K562 (cell line): ENCODE data around the gene HDAC1. TPM values are rescaled to one million over a fixed set of nuclear protein-coding genes. Genes with fewer than 3 reads are reported as not detected.
A peak's percentile ranks its signal among the peaks of the same experiment; 100 is the strongest.

Source experiments
- BCOR ChIP-seq: fragments of 450-650 bp; IDR thresholded peaks from 2 replicates; pipeline ENCODE4 v1.6.1; 2016
- FOXJ3 ChIP-seq: sonication (generic); formaldehyde crosslinking; IDR thresholded peaks from 2 replicates; pipeline ENCODE4 v1.4.0; 2020; ENCODE audit warnings: mild to moderate bottlenecking, missing genetic modification reagents
- MYC ChIP-seq, 2 experiments: fragments of 250-450 bp in 1 of 2; sonication (Bioruptor Pico) in 1 of 2; IDR thresholded peaks; 2 replicates each; pipeline versions ENCODE4 v1.5.1 to v1.6.1; 2012 to 2021; ENCODE audit warnings: low read depth in 2 of 2, borderline replicate concordance in 1 of 2, improper control_type of control experiment in 1 of 2, low read length in 1 of 2, mild to moderate bottlenecking in 1 of 2, moderate library complexity in 1 of 2
- NFXL1 ChIP-seq: fragments of 450-650 bp; formaldehyde crosslinking; IDR thresholded peaks from 2 replicates; pipeline ENCODE4 v1.4.0; 2021; ENCODE audit warnings: mild to moderate bottlenecking
- PHB2 ChIP-seq: fragments of 450-650 bp; IDR thresholded peaks from 2 replicates; pipeline ENCODE4 v1.6.1; 2017; ENCODE audit warnings: low read depth
- RHOXF2B ChIP-seq: fragments of 250-450 bp; sonication (Bioruptor Pico); conservative IDR thresholded peaks from 2 replicates; pipeline ENCODE4 v1.5.1; 2021
- SAFB ChIP-seq: fragments of 200-400 bp; formaldehyde crosslinking; IDR thresholded peaks from 2 replicates; pipeline ENCODE4 v1.6.1; 2017; ENCODE audit warnings: low read depth, low read length, borderline replicate concordance
- SAFB2 ChIP-seq: fragments of 200-400 bp; formaldehyde crosslinking; IDR thresholded peaks from 2 replicates; pipeline ENCODE4 v1.6.1; 2018; ENCODE audit warnings: borderline replicate concordance, low read length, low read depth, moderate library complexity; ENCODE audit not compliant: severe bottlenecking
- TCF3 ChIP-seq: sonication (generic); formaldehyde crosslinking; IDR thresholded peaks from 2 replicates; pipeline ENCODE4 v1.4.0; 2020; ENCODE audit warnings: mild to moderate bottlenecking, missing genetic modification reagents
- ZFX ChIP-seq: sonication (generic); formaldehyde crosslinking; IDR thresholded peaks from 2 replicates; pipeline ENCODE4 v1.8.0; 2022; ENCODE audit warnings: mild to moderate bottlenecking, missing genetic modification reagents, moderate library complexity
- ZZZ3 ChIP-seq: fragments of 450-650 bp; IDR thresholded peaks from 2 replicates; pipeline ENCODE4 v1.6.1; 2016; ENCODE audit warnings: antibody characterized with exemption, mild to moderate bottlenecking, moderate library complexity
- polyA plus RNA-seq, 8 experiments: library from polyadenylated mRNA; depleted of rRNA in 4 of 8; stranded (reverse) in 5 of 8; unstranded in 3 of 8; fragments of >200 nt; fragmentation: Nextera tagmentation in 2 of 8; fragmentation: Illumina TruSeq in 1 of 8; extraction: Ambion mirVana in 2 of 8; extraction: Trizol in 1 of 8; gene quantifications; 2 replicates each; pipeline versions ENCODE4 v1.2.1 to v1.2.3, GENCODE V29; 2011 to 2014; ENCODE audit warnings: inconsistent platforms in 1 of 8, missing spikeins in 1 of 8
- total RNA-seq, 7 experiments: library from RNA; depleted of rRNA in 6 of 7; stranded (reverse); fragments of >200 nt in 6 of 7; fragmentation: Illumina TruSeq in 2 of 7; extraction: Trizol in 2 of 7; gene quantifications; 2 replicates each; pipeline versions ENCODE4 v1.2.1 to v1.2.3, GENCODE V29; 2011 to 2021; ENCODE audit warnings: low replicate concordance in 1 of 7
- TF ChIP-seq, protein P1 (sequence below), 3 experiments: fragments of 200-800 bp in 1 of 3; fragments of 250-450 bp in 1 of 3; fragments of 450-650 bp in 1 of 3; sonication (Bioruptor Pico) in 1 of 3; sonication (Bioruptor generic) in 1 of 3; formaldehyde crosslinking in 1 of 3; IDR thresholded peaks; 2 replicates each; pipeline versions ENCODE4 v1.6.1 to v1.8.0; 2016 to 2022; ENCODE audit warnings: mild to moderate bottlenecking in 2 of 3, missing genetic modification characterization in 2 of 3, missing compliant biosample characterization in 1 of 3, moderate library complexity in 1 of 3
- TF ChIP-seq, protein P2 (sequence below): fragments of 450-650 bp; IDR thresholded peaks from 2 replicates; pipeline ENCODE4 v1.6.1; 2016; ENCODE audit warnings: low read depth
- TF ChIP-seq, protein P3 (sequence below), 2 experiments: fragments of 250-450 bp in 1 of 2; fragments of 450-650 bp in 1 of 2; sonication (Bioruptor Pico) in 1 of 2; IDR thresholded peaks; 2 replicates each; pipeline versions ENCODE4 v1.6.1 to v1.8.0; 2016 to 2021; ENCODE audit warnings: mild to moderate bottlenecking in 2 of 2, moderate library complexity in 2 of 2, missing compliant biosample characterization in 1 of 2, missing genetic modification characterization in 1 of 2

Gene HDAC1
- total and polyA plus RNA-seq, 9 of the 15 experiments (the other 6 are each of a cell fraction or from before 2014, with no cell fraction given): 169 to 384 (median 193) TPM

DNA sequence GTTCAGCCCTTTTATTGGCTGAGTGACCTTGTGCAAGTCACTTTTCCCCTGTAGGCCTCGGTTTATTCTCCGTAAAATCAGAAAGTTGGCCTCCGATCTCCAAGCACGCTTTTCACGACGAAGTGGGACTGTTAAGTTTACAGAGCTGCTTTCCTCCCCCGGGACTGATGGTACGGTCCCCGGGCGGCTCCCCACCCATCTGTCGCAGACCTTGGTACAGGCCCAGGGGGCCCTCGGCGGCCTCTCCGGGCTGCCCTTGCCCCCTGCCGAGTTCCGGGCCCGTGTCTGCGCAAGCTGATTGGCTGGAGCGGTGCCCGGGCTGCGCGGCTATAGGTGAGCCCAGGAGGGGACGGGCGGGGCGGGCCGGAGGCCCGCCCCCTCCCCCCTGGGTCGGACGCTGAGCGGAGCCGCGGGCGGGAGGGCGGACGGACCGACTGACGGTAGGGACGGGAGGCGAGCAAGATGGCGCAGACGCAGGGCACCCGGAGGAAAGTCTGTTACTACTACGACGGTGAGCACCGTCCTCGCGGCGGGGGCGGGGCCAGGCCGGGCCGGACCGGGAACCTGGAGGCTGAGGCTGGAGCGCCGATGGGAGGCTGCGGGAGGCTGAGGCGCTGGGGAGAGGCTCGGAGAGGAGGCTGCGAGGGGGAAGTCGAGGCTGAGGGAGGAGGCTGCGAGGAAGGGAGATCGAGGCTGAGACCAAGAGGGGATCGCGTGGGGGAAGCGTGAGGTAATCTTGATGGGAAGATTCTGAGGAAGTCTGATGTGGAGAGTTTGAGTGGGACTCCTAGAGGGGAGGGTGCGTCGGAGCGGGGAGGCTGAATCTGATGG lies at the start of gene HDAC1 (continued):
- TF ChIP-seq, protein P1, sequence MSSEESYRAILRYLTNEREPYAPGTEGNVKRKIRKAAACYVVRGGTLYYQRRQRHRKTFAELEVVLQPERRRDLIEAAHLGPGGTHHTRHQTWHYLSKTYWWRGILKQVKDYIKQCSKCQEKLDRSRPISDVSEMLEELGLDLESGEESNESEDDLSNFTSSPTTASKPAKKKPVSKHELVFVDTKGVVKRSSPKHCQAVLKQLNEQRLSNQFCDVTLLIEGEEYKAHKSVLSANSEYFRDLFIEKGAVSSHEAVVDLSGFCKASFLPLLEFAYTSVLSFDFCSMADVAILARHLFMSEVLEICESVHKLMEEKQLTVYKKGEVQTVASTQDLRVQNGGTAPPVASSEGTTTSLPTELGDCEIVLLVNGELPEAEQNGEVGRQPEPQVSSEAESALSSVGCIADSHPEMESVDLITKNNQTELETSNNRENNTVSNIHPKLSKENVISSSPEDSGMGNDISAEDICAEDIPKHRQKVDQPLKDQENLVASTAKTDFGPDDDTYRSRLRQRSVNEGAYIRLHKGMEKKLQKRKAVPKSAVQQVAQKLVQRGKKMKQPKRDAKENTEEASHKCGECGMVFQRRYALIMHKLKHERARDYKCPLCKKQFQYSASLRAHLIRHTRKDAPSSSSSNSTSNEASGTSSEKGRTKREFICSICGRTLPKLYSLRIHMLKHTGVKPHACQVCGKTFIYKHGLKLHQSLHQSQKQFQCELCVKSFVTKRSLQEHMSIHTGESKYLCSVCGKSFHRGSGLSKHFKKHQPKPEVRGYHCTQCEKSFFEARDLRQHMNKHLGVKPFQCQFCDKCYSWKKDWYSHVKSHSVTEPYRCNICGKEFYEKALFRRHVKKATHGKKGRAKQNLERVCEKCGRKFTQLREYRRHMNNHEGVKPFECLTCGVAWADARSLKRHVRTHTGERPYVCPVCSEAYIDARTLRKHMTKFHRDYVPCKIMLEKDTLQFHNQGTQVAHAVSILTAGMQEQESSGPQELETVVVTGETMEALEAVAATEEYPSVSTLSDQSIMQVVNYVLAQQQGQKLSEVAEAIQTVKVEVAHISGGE (CRISPR knock-in tag; IDR thresholded peaks at IDR 0.05): peak in 1 of 3 experiments; percentile 89; a peak in 2 of 6 replicates
- TF ChIP-seq PHB2: peak; percentile 60; the same call in 1 of the 2 replicates
- no peak for TF ChIP-seq RHOXF2B
- TF ChIP-seq NFXL1 (CRISPR knock-in tag): no peak
- TF ChIP-seq TCF3 (CRISPR knock-in tag): no peak
- TF ChIP-seq, protein P2, sequence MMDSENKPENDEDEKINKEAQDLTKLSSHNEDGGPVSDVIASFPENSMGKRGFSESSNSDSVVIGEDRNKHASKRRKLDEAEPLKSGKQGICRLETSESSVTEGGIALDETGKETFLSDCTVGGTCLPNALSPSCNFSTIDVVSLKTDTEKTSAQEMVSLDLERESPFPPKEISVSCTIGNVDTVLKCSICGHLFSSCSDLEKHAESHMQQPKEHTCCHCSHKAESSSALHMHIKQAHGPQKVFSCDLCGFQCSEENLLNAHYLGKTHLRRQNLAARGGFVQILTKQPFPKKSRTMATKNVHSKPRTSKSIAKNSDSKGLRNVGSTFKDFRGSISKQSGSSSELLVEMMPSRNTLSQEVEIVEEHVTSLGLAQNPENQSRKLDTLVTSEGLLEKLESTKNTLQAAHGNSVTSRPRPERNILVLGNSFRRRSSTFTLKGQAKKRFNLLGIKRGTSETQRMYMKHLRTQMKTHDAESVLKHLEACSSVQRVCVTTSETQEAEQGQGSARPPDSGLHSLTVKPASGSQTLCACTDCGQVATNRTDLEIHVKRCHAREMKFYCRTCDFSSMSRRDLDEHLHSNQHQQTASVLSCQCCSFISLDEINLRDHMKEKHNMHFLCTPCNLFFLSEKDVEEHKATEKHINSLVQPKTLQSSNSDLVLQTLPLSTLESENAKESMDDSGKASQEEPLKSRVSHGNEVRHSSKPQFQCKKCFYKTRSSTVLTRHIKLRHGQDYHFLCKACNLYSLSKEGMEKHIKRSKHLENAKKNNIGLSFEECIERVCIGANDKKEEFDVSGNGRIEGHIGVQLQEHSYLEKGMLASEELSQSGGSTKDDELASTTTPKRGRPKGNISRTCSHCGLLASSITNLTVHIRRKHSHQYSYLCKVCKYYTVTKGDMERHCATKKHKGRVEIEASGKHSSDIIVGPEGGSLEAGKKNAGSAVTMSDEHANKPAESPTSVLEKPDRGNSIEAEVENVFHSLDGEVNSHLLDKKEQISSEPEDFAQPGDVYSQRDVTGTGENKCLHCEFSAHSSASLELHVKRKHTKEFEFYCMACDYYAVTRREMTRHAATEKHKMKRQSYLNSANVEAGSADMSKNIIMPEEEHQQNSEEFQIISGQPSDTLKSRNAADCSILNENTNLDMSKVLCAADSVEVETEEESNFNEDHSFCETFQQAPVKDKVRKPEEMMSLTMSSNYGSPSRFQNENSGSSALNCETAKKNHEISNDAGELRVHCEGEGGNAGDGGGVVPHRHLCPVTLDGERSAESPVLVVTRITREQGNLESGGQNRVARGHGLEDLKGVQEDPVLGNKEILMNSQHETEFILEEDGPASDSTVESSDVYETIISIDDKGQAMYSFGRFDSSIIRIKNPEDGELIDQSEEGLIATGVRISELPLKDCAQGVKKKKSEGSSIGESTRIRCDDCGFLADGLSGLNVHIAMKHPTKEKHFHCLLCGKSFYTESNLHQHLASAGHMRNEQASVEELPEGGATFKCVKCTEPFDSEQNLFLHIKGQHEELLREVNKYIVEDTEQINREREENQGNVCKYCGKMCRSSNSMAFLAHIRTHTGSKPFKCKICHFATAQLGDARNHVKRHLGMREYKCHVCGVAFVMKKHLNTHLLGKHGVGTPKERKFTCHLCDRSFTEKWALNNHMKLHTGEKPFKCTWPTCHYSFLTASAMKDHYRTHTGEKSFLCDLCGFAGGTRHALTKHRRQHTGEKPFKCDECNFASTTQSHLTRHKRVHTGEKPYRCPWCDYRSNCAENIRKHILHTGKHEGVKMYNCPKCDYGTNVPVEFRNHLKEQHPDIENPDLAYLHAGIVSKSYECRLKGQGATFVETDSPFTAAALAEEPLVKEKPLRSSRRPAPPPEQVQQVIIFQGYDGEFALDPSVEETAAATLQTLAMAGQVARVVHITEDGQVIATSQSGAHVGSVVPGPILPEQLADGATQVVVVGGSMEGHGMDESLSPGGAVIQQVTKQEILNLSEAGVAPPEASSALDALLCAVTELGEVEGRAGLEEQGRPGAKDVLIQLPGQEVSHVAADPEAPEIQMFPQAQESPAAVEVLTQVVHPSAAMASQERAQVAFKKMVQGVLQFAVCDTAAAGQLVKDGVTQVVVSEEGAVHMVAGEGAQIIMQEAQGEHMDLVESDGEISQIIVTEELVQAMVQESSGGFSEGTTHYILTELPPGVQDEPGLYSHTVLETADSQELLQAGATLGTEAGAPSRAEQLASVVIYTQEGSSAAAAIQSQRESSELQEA: no peak
- TF ChIP-seq SAFB2: no peak
- TF ChIP-seq ZZZ3: no peak
- TF ChIP-seq BCOR: peak; percentile 97
- peak; percentile 81 for TF ChIP-seq MYC (IDR thresholded peaks at IDR 0.05; ENCODE audit: low read depth, low read length)
- TF ChIP-seq MYC (CRISPR knock-in tag; IDR thresholded peaks at IDR 0.05; ENCODE audit: borderline replicate concordance, low read depth): peak; percentile 77; the same call in 1 of the 2 replicates
- peak; percentile 41; the same call in 1 of the 2 replicates for TF ChIP-seq FOXJ3 (CRISPR knock-in tag)
- TF ChIP-seq, protein P3, sequence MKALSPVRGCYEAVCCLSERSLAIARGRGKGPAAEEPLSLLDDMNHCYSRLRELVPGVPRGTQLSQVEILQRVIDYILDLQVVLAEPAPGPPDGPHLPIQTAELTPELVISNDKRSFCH (CRISPR knock-in tag; IDR thresholded peaks at IDR 0.05): no peak
- TF ChIP-seq, protein P3 (tag; IDR thresholded peaks at IDR 0.05): peak; percentile 66; the same call in 1 of the 2 replicates
- peak; percentile 88 for TF ChIP-seq ZFX (CRISPR knock-in tag)
- no peak for TF ChIP-seq SAFB
